ENCODE measurements around the gene GPS1. TPM values are rescaled to one million over a fixed set of nuclear protein-coding genes. Genes with fewer than 3 reads are reported as not detected.

Gene GPS1
- total RNA-seq (99.3 TPM), polyA plus RNA-seq (ENCODE audit: insufficient read depth, low read depth, low replicate concordance) (149 TPM)
- long read RNA-seq, donor 1, partial matches to known transcripts: 12 of 37 reads
- long read RNA-seq, donor 1, other reads (novel, unspliced or antisense): 18 of 37 reads
- long read RNA-seq, donor 2, transcript GPS1-208 (13 exons, 1,874 nt): major isoform, 15 of 108 reads
- long read RNA-seq, donor 2, partial matches to known transcripts: 64 of 108 reads
- long read RNA-seq, donor 2, other reads (novel, unspliced or antisense): 23 of 108 reads
- long read RNA-seq, donor 3, transcript GPS1-201 (13 exons, 1,842 nt): minor isoform, 6 of 117 reads
- long read RNA-seq, donor 3, transcript GPS1-208 (13 exons, 1,874 nt): major isoform, 18 of 117 reads
- long read RNA-seq, donor 3, partial matches to known transcripts: 80 of 117 reads
- long read RNA-seq, donor 3, other reads (novel, unspliced or antisense): 6 of 117 reads
- long read RNA-seq, donor 4, transcript GPS1-208 (13 exons, 1,874 nt): major isoform, 15 of 92 reads
- long read RNA-seq, donor 4, partial matches to known transcripts: 45 of 92 reads
- long read RNA-seq, donor 4, other reads (novel, unspliced or antisense): 22 of 92 reads
- long read RNA-seq, donor 5, partial matches to known transcripts: 0 of 1 reads
- long read RNA-seq, donor 5, other reads (novel, unspliced or antisense): 0 of 1 reads
- long read RNA-seq, donor 6, transcript GPS1-208 (13 exons, 1,874 nt): major isoform, 10 of 67 reads
- long read RNA-seq, donor 6, partial matches to known transcripts: 42 of 67 reads
- long read RNA-seq, donor 6, other reads (novel, unspliced or antisense): 11 of 67 reads
- long read RNA-seq, donor 7, transcript GPS1-208 (13 exons, 1,874 nt): major isoform, 67 of 143 reads
- long read RNA-seq, donor 7, transcript GPS1-201 (13 exons, 1,842 nt): minor isoform, 18 of 143 reads
- long read RNA-seq, donor 7, transcript GPS1-226 (13 exons, 1,839 nt): minor isoform, 12 of 143 reads
- long read RNA-seq, donor 7, partial matches to known transcripts: 27 of 143 reads
- long read RNA-seq, donor 7, other reads (novel, unspliced or antisense): 13 of 143 reads
- long read RNA-seq, donor 8, transcript GPS1-208 (13 exons, 1,874 nt): major isoform, 8 of 35 reads
- long read RNA-seq, donor 8, partial matches to known transcripts: 20 of 35 reads
- long read RNA-seq, donor 8, other reads (novel, unspliced or antisense): 0 of 35 reads
- long read RNA-seq, donor 9, transcript GPS1-208 (13 exons, 1,874 nt): major isoform, 6 of 13 reads
- long read RNA-seq, donor 9, partial matches to known transcripts: 6 of 13 reads
- long read RNA-seq, donor 9, other reads (novel, unspliced or antisense): 0 of 13 reads
- long read RNA-seq, donor 10, transcript GPS1-208 (13 exons, 1,874 nt): major isoform, 5 of 49 reads
- long read RNA-seq, donor 10, partial matches to known transcripts: 24 of 49 reads
- long read RNA-seq, donor 10, other reads (novel, unspliced or antisense): 10 of 49 reads

DNA sequence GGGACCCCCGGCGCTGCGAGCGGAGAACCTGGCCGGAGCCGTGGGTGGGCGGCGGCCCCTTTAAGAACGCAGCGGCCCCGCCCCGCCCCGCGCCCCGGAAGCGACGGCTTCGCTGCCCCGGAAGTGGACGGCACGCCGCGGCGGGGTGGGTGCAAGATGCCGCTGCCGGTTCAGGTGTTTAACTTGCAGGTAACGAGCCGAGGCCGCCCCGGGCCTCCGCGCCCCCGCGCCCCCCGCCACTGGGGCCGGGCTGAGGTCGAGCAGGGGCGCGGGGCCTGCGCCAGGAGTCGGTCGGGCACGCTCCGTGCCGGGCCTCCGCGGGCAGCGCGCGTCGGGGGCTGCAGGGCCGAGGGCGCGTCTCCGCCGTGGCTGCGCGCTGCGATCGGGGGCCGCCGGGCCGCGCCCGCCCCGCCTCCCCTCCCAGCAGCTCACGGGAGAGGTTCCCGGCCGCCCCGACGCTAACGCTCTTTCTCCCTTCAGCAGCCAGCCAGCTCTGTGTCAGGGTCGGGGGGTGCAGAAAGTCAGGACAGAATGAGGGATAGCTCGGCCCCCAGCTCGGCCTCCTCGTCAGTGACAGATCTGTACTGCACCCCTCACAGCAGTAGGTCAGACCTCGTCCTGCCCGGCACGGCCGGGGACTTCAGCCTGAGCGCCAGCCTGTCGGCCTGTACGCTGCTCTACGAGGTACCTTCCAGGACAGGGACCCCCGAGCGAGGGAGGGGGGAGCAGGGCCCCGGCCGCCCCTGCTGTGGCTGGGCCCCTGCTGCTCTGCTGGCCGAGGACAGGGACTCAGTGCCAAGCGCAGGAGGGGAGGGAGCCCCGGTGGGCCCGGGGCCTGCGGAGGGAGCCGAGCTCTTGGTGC lies at the start of gene GPS1, which contains the start of gene RFNG:
Gene GPS1, plus strand, starts transcription at position 123 of the 862 bp plus-strand sequence. Its CDS starts 34 bp downstream, at position 157.
Gene RFNG, minus strand, starts transcription at position 36 of the 862 bp plus-strand sequence. CDS start 45 bp downstream, outside the sequence.
- H3K9ac ChIP-seq (ENCODE audit: low read length in 3 of 3): peak within 1 kb of the TSS in 2 of 3 donors; percentile 46 to 69
- FAIRE-seq (no peak), DNase-seq (peak; percentile 71 to 91 (median 87))
- no peaks in the 10 kb centered on the region for H3K27me3 ChIP-seq (ENCODE audit: control insufficient read depth, insufficient read depth, low read length)
- TF ChIP-seq, protein P1, sequence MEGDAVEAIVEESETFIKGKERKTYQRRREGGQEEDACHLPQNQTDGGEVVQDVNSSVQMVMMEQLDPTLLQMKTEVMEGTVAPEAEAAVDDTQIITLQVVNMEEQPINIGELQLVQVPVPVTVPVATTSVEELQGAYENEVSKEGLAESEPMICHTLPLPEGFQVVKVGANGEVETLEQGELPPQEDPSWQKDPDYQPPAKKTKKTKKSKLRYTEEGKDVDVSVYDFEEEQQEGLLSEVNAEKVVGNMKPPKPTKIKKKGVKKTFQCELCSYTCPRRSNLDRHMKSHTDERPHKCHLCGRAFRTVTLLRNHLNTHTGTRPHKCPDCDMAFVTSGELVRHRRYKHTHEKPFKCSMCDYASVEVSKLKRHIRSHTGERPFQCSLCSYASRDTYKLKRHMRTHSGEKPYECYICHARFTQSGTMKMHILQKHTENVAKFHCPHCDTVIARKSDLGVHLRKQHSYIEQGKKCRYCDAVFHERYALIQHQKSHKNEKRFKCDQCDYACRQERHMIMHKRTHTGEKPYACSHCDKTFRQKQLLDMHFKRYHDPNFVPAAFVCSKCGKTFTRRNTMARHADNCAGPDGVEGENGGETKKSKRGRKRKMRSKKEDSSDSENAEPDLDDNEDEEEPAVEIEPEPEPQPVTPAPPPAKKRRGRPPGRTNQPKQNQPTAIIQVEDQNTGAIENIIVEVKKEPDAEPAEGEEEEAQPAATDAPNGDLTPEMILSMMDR (IDR thresholded peaks at IDR 0.05; ENCODE audit: borderline replicate concordance, extremely low read depth, insufficient read depth): no peak
- intact Hi-C loops (cut with DNase I): no loop called here
- peaks cover 2 to 9% (median 5%) of the 10 kb centered on the region in 3 donors for H3K36me3 ChIP-seq (ENCODE audit: control insufficient read depth in 2 of 3, insufficient read depth in 3 of 3, low read length in 3 of 3)
- H3K9me3 ChIP-seq (ENCODE audit: control insufficient read depth in 2 of 3, insufficient read depth in 1 of 3, low read length in 3 of 3): no peaks in the 10 kb centered on the region
- H3K27ac ChIP-seq (ENCODE audit: low read depth in 2 of 2, low read length in 2 of 2): no peak within 1 kb of the TSS
- peaks cover 0 to 27% (median 8%) of the 10 kb centered on the region in 3 donors for H3K4me1 ChIP-seq (ENCODE audit: control insufficient read depth in 2 of 3, insufficient read depth in 2 of 3, low read depth in 1 of 3, low read length in 3 of 3)
- H3K4me3 ChIP-seq (ENCODE audit: low read length in 3 of 3): peak within 1 kb of the TSS; percentile 51 to 82 (median 80)

DNA sequence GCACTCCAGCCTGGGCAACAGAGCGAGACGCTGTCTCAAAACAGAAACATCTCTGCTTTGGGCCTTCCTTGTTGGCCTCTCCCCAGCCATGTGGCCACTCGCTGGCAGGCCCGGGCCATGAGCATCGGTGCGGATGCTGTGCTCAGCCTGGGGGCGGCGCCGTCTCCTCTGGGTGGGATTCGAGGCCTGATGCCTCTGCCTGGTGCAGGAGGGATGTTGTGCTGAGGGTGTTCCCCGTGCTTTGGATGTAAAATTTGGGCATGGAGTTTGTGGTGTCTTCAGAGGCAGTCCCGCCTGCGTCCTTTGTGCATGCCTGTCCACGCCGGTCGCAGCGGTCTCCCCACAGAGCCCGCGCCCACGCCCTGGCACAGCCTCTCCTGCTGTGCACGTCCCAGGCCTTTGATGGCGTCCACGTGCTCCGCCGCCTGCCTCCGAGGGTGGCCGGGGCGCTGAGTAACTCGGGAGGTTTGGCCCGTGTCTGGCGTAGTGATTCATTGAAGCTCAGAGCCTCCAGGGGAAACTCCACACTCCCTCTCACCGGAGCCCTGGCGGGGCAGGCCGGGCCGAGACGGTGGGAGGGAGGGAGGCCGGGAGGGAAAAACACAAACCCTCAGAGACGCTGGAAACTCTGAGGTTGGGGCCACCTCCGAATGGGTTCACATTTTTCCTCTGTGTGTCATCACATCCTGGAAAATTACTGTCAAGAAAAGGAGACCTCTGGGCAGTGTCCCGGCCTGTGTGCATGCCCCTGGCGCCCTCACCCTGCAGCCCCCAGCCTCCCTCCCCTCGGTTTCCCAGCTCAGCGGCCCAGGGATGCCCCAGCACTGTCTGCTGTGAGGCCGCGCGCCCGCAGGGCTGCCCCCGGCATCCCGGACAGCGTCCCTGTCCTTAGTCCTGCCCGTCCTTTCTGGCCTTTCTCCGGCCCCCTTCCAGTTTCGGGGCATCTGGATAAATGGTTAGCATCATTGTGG lies 48.0 kb upstream of the GPS1 start:
- Histone ChIP-seq H3K27me3 (ENCODE audit: control insufficient read depth, insufficient read depth, low read length) (no peaks in the 10 kb centered on the region), H3K9me3 (ENCODE audit: control insufficient read depth in 2 of 3, insufficient read depth in 1 of 3, low read length in 3 of 3) (no peaks in the 10 kb centered on the region), H3K9ac (ENCODE audit: low read length in 3 of 3) (no peak overlapping the region), H3K4me1 (ENCODE audit: control insufficient read depth in 2 of 3, insufficient read depth in 2 of 3, low read depth in 1 of 3, low read length in 3 of 3) (peaks cover 0 to 9% (median 0%) of the 10 kb centered on the region in 3 donors), H3K36me3 (ENCODE audit: control insufficient read depth in 2 of 3, insufficient read depth in 3 of 3, low read length in 3 of 3) (no peaks in the 10 kb centered on the region), H3K4me3 (ENCODE audit: low read length in 3 of 3) (no peak overlapping the region), H3K27ac (ENCODE audit: low read depth in 2 of 2, low read length in 2 of 2) (no peak overlapping the region)
- TF ChIP-seq, protein P1 (IDR thresholded peaks at IDR 0.05; ENCODE audit: borderline replicate concordance, extremely low read depth, insufficient read depth): no peak
- intact Hi-C loops (cut with DNase I): no loop called here
- DNase-seq (peak; percentile 65 to 95 (median 70)), FAIRE-seq (no peak)

All from kidney (tissue), 22 donors.